GM18861 (cell line): ENCODE measurements around the gene CDH16.
"Not testable (repeated sequence)": the region's sequence is repeated elsewhere in the genome, so short reads cannot be mapped to it uniquely, and the experiment has no call there.

Experiments
- ATAC-seq: cut with Tn5 transposase; IDR thresholded peaks from one replicate; pipeline ENCODE4 v1.9.1; 2021; ENCODE audit not compliant: unreplicated experiment

The CDH16 gene

DNA sequence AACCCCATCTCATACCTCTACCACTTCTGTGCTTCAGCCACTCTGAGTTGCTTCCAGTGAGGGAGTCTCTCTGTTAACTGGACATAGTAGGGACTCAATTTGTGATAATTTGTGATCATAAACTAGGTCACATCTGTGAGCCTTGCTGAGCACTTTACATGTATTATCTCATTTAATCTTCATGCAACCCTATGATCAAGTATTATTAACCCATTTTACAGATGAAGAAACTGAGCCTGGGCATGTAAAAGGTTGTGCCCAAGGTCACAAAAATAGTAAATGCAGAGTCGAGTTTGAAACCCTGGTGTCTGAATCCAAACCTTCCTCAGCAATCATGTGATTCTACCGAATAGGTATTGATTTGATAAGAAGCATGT is 19.8 kb downstream of the CDH16 start:
- ATAC-seq, result no peak

DNA sequence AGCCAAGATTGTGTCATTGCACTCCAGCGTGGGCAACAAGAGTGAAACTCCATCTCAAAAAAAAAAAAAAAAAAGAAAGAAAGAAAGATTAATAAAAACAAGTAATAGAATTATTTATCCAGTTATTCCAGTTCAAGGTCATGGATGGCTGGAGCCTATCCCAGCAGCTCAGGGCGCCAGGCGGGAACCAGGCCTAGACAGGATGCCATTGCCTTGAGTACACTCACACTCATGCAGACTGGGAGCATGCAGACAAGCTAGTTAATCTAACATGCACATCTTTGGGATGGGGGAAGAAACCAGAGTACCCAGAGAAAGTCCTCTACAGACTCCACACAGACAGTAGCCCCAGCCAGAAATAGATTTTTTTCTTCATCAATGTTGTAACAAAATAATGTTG is 20.5 kb downstream of the CDH16 start:
- ATAC-seq, result no peak

DNA sequence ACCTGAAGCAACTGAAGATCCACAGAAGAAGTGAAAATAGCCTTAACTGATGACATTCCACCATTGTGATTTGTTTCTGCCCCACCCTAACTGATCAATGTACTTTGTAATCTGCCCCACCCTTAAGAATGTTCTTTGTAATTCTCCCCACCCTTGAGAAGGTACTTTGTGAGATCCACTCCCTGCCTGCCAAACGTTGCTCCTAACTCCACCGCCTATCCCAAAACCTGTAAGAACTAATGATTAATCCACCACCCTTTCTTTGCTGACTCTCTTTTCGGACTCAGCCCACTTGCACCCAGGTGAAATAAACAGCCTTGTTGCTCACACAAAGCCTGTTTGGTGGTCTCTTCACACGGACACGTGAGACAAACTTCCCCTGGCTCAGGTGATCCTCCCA is 22.0 kb downstream of the CDH16 start:
- not testable (repeated sequence) for ATAC-seq

DNA sequence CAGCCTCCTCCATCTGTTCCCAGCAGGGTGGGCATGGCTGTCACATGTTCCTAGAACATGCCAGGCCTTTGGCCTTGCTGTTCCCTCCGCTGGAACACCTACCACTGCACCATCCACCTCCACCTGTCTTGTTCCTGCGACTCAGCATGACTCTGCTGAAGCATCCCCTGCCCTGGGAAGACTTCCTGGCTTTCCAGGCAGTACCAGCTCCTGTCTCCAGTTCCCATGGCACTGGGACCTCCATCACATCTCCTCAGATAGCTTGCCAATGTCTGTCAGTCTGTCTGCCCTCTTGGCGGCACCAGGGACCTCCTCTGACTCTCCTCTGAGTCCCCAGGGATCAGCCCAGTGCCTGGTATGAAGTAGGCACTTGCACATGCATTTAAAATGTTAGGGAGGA is 22.7 kb downstream of the CDH16 start:
- no peak for ATAC-seq

DNA sequence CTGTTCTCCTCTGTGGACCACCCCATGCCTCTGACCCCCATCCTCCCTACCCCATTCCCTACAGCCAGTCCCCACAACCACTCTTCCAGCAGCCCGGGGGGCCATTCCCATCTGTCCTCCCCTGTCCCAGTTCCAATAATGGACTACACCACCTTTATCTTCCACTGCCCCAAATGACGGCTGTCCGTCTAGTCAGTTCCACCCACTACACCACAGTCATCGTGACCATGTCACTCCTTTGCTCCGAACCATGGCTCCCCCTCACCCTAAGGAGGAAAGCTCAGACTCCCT is 23.1 kb downstream of the CDH16 start:
- ATAC-seq, result no peak

DNA sequence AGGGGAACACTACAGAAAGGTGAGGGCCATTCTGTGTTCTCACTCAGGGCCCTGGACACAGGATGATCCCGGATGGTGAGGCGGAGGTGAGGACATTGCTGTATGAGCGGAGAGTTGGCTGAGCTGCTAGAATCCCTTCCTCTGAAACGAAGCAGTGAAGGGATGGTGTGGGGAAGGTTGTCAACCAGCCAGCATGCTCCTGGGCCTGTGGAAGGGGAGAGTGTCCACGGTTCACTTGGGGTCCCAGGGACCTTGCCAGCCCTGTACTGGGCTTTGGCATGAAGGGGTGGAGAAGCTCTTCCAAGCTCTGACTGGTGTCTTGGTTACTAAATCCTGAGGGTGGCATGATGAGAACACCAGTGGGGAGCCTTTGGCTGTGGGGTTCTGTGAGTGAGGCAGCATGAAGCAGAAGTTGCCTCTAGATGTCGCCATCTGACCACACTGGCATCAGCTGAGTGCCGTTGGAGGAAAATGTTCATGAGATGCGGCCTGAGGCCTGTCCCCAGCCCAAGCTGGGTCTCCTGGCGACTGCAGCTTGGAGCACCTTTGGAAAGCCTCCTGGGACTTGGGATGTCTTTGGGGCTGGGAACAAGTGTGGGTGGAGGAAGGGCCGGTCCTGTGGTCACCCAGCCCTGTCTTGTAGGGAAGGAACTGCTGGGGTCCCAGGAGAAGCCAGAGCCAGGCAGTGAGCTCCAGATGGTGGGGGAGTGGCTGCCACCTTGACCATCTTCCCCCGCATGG is 23.6 kb downstream of the CDH16 start:
- ATAC-seq, result no peak

DNA sequence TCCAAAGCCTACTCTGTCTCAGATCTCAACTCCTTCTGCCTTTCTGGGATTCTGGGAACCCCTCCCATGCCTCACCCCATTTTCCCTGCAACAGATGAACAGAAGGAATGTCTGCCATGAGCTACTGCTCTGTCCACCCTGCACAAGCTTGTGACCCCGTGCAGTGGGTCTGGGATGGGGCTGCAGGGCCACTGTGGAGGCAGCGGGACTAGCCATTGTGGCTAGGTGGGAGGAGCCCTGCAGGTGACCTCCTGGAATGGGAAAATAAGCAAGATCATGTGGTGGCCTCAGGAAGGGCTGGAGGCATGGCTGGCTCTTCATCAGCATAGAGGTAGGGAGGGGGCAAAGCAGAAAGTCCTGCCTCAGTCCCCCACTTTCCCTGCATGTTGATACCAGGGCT is 24.6 kb downstream of the CDH16 start:
- ATAC-seq, result no peak

DNA sequence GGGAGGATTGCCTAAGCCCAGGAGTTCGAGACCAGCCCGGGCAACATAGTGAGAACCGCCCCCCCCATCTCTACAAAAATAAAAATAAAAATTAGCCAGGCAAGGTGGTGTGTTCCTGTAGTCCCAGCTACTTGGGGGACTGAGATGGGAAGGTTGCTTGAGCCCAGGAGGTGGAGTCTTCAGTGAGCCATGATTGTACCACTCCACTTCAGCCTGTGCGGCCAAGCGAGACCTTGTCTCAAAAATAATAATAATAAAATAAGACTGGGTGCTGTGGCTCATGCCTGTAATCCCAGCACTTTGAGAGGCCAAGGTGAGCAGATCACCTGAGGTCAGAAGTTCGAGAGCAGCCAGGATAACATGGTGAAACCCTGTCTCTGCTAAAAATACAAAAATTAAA is 26.9 kb downstream of the CDH16 start:
- ATAC-seq, result no peak

DNA sequence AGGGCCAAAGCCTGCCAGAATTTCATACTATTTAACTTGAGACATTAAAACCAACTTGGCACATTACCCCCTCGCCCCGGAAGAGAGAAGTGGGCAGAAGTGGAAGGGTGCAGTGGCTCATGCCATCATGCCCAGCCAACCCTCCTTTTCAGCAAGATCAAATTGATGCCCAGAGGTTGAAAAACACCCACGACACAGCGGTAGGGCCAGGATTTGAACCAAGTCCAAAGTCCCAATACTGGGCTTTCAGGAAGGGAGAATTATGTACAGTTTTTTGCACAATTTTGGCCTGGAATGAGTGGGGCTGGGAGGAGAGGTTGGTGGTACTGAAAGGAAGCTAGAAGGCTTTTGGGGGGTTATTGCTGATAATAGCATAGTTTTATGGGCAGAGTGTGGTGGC is 27.3 kb downstream of the CDH16 start:
- no peak for ATAC-seq

DNA sequence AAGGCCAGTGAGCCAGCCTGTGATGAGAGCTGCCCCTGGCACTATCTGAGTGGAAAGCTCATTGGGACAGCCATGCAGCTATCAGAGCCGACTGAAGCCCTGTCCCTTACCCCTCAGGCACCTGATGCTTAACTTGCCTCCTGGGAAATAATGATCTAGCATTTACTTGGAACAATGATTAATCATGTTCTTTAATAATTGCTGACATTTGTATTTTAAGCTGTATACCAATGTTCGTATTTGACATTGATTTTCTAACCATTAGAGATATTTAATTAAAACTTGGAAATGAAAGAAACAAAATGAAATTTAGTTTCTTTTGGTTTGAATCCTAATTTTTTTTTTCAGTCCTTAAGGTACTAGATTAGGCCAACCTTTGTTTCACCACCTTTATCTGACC is 27.9 kb downstream of the CDH16 start:
- ATAC-seq, result no peak

DNA sequence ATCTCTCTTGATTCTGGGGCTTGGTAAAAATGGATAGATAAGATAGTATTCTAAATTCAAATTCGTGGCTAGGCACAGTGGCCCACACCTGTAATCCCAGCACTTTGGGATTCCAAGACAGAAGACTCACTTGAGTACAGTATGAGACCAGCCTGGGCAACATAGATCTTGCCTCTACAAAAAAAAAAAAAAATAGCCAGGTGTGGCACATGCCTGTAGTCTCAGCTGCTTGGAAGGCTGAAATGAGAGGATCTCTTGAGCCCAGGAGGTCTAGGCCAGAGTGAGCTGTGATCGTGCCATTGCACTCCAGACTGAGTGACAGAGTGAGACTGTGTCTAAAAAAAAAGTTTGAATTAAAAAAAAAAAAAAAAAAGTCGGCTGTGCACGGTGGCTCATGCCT is 29.1 kb downstream of the CDH16 start:
- no peak for ATAC-seq

DNA sequence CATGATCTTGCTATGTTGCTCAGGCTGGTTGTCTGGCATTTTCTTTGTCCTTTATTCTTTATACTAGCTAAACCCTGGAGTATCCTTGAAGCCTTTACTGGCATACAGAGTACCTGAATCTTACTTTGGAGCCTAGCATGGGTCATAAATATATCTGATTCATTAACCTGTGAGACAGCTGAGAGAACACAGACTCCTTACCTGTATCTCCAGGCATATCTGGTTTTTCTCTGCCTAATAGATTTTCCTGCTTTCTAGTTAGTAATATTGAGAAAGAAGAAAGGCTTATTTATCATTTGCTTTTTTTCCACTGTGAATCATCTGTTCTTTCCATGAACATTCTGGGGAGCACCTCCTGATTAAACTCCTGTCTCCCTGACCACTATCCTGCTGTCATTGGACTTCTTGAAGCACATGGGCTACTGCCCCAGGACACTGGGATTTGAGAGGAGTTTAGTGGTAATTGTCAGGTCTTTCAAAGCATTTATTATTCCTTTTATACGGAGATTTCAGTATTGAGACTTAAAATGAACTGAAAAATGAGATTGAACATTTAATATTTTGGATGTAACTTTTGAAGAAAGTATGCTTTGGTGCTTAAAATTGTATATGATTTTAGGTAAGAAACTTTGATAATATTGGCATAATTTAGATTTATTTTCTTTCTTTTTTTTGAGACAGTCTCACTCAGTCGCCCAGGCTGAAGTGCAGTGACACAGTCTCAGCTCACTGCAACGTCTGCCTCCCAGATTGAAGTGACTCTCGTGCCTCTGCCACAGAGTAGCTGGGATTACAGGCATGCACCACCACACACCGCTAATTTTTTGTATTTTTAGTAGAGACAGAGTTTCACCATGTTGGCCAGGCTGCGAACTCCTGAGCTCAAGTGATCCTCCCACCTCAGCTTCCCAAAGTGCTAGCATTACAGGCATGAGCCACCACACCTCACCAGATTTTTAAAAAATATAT is 29.8 kb downstream of the CDH16 start:
- ATAC-seq, result no peak

DNA sequence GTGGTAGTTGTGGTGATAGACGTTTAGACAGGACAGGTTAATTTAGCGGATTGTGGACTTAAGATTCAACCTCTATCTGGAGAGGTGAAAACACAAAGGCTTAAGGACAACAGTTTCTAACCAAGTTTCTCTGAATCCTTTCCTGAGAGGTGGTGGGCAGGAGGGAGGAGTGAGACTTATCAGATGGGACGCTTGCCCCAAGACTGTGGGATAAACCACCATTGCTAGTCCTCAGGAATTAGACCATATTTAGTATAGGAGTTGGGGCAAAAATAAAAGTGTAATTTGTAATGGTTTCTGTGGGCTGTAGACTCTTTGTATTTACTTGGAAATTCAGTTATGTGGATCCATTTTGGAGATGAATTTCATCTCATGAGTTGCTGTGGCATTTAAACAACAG is 31.8 kb downstream of the CDH16 start:
- no peak for ATAC-seq

DNA sequence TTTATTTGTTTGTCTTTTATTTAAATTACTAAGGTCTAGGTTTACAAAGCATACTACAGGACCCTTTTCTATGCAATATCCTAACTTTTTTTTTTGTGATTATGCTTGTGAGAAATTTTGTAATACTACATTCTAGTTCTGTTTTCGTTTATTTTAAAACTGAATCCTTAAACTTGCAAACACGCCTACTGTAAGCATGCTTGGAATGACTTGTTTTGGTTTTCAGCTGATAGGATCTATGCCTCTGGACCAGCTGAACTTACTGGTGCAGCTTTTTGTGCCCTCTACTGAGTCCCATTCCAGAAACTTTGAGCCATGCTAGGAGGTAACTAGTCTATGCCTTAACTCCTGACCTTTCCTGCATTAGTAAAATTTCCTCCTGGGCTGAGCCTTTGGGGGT is 32.4 kb downstream of the CDH16 start:
- ATAC-seq, result no peak

DNA sequence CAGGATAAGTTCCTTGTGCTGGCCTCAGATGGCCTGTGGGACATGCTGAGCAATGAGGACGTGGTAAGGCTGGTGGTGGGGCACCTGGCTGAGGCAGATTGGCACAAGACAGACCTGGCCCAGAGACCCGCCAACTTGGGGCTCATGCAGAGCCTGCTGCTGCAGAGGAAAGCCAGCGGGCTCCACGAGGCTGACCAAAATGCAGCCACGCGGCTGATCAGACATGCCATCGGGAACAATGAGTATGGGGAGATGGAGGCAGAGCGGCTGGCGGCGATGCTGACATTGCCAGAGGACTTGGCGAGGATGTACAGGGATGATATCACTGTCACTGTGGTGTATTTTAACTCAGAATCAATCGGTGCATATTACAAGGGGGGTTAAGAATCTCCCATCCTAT is 33.2 kb downstream of the CDH16 start:
- no peak for ATAC-seq

DNA sequence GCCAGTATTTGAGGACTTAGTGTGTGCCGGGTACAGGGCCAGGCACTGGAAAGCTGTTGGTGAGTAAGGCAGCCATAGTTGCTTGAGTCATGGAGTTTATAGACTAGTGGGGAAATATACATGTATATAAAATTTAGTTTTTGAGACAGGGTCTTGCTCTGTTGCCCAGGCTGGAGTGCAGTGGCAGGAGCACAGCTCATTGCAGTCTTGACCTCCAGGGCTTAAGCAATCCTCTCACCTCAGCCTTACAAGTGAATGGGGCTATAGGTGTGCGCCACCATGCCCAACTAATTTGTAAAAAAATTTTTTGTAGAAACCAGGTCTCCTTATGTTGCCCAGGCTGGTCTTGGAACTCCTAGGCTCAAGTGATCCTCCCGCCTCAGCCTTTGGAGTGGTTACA is 36.0 kb downstream of the CDH16 start:
- no peak for ATAC-seq

DNA sequence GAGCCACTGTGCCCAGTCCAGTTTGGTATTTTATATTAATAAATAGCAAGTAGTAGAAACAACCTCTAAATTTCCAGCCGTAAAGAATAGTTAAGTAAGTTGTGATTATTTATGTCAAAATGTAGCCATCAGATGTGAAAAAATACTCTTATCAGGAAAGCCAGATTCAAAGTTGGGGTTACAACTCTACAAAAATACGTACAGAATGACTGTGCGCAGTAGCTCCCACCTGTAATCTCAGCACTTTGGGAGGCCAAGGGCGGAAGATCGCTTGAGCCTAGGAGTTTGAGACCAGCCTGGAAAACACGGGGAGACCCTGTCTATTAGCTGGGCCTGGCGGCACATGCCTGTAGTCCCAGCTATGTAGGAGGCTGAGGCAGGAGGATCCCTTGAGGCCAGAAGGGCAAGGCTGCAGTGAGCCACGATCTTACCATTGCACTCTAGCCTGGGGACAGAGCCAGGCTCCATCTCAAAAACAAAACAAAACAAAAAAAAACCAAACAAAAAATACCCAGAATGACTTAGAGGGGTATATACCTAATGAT is 36.6 kb downstream of the CDH16 start:
- ATAC-seq, result no peak

DNA sequence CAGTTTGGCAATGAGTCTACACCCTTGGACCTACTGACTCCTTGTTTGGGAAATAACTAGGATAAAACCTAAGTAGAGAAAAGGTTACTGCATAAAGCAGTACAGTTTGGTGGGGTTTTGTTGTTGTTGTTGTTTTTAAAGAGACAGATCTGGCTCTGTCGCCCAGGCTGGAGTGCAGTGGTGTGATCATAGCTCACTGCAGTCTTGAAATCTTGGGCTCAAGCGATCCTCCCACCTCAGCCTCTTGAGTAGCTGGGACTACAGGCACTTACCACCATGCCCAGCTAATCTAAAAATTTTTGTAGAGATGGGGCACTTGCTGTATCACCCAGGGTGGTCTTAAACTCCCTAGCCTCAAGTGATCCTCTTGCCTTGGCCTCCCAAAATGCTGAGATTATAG is 37.1 kb downstream of the CDH16 start:
- no peak for ATAC-seq

DNA sequence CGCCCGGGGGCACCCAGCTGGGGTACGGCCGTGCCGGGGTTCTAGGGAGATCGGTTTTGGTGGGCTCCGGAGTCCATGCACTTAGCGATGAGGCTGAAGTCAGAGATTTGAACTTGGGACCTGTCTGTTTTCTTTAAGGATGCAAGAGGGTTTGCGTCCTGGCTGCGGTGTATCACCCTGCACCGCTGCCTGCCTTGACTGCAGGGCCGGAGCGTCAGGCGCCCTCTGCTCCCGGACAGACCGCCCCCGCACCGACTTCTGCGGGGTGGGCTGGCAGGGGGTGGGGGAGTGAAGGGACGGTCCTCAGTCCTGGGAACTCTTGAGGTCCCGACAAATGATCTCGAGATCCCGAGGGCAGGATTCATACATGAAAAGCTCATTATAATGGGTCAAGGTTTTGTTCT is 37.7 kb downstream of the CDH16 start:
- ATAC-seq, result no peak

DNA sequence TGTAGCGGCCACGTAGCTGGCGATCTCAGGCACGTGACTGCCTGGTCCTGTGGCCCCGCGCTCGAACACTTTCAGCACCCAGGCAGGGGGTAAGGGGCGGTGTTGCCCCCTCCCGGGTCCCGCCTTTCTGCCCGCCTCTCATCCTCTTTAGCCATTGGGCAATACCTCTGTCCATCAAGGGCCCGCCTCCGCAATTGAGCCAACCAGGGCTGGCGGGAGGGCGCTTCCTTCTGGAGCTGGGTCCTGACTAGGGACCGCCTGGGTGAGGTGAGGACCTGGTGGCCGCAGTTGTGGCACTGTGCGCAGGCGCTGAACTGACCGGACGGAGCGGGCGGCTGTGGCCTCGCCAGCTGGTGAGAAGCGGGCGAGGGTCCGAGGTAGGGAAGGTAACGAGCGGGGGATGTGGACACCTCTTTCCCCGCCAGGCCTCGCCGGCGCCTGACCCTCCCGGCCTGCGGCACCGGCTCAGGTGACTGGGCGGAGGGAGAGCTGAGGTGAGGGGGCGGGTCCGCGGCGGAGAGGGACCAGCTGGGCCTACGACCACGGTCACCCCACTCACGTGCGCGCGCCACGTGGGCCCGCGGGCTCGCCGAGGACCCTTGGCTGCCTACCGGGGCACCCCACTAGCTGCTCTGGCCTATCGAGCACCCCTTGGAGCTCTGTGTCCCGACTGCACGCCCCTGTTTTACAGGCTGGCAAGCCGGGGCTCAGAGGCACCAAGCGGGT is 38.2 kb downstream of the CDH16 start, which contains the start of gene PDP2:
Gene PDP2, plus strand, starts transcription at position 228 of the 726 bp plus-strand sequence. CDS start 3,770 bp downstream, outside the sequence.
- peak; percentile 88 for ATAC-seq

DNA sequence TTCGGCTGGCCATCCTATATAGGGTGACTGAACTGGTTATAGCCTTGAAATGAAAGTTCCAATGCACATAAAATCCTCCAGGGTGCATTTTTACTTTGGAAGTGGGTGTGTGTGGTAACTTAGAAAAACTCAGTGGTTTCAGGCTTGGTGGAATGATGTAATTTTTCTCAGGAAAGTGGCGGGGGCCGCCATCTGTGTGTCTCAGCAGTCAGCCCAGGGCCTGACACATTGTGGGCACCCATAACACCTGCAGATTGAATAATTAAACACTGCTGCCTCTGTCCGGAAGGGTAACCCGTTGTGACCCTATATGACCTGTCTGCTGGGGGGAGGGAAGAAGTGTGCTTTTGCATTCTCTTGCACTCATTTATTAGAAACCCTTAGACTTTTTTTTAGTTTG is 40.6 kb downstream of the CDH16 start:
- peak; percentile 23 for ATAC-seq
